ENCODE data around the gene PIP5K1B. TPM values are rescaled to one million over a fixed set of nuclear protein-coding genes. Genes with fewer than 3 reads are reported as not detected.
A peak's percentile ranks its signal among the peaks of the same experiment; 100 is the strongest.
"Not testable (repeated sequence)": the region's sequence is repeated elsewhere in the genome, so short reads cannot be mapped to it uniquely, and the experiment has no call there.

Gene PIP5K1B
- total RNA-seq, 4 donors from 2014 or later = 1.2 to 2.6 (median 2.0) TPM

GRCh38 chr9:68981789-68982188 lies 276.7 kb downstream of the PIP5K1B start:
- H3K4me3 ChIP-seq = no peak overlapping the region
- DNase-seq (no peak), ATAC-seq (no peak)
- no peaks in the 10 kb centered on the region for H3K27me3 ChIP-seq
- H3K36me3 ChIP-seq = no peaks in the 10 kb centered on the region
- intact Hi-C loops (cut with DNase I; ENCODE audit: low total_unique reads) = no loop called here
- H3K4me1 ChIP-seq = peaks cover 34 to 36% of the 10 kb centered on the region in 2 donors
- no peak for TF ChIP-seq POLR2A (IDR thresholded peaks at IDR 0.05)
- no peak for TF ChIP-seq CTCF (IDR thresholded peaks at IDR 0.05 in 4 of 5, conservative IDR thresholded peaks at IDR 0.05 in 1 of 5)
- in situ Hi-C loops (cut with MboI; ENCODE audit: low sequenced_read_pairs in 4 of 4) = no loop called here
- no peaks in the 10 kb centered on the region for H3K9me3 ChIP-seq
- H3K27ac ChIP-seq = peak overlapping the region in 2 of 4 donors; percentile 43 to 65

GRCh38 chr9:68983008-68983411 lies 278.0 kb downstream of the PIP5K1B start:
- intact Hi-C loops (cut with DNase I; ENCODE audit: low total_unique reads) = no loop called here
- H3K4me1 ChIP-seq = peaks cover 34 to 36% of the 10 kb centered on the region in 2 donors
- DNase-seq (no peak), ATAC-seq (no peak)
- no peak for TF ChIP-seq POLR2A (IDR thresholded peaks at IDR 0.05)
- TF ChIP-seq CTCF (IDR thresholded peaks at IDR 0.05 in 4 of 5, conservative IDR thresholded peaks at IDR 0.05 in 1 of 5) = no peak
- H3K27me3 ChIP-seq = no peaks in the 10 kb centered on the region
- H3K4me3 ChIP-seq = no peak overlapping the region
- no peak overlapping the region for H3K27ac ChIP-seq
- in situ Hi-C loops (cut with MboI; ENCODE audit: low sequenced_read_pairs in 4 of 4) = no loop called here
- no peaks in the 10 kb centered on the region for H3K9me3 ChIP-seq
- H3K36me3 ChIP-seq = no peaks in the 10 kb centered on the region

GRCh38 chr9:68983522-68984424 lies 278.7 kb downstream of the PIP5K1B start:
- H3K27ac ChIP-seq = no peak overlapping the region

GRCh38 chr9:68986949-68987348 lies 281.9 kb downstream of the PIP5K1B start:
- in situ Hi-C loops (cut with MboI; ENCODE audit: low sequenced_read_pairs in 4 of 4); H3K27me3 ChIP-seq; H3K9me3 ChIP-seq; intact Hi-C loops (cut with DNase I; ENCODE audit: low total_unique reads); H3K36me3 ChIP-seq; H3K27ac ChIP-seq; H3K4me3 ChIP-seq; ATAC-seq; DNase-seq: not testable (repeated sequence)
- peaks cover 15 to 17% of the 10 kb centered on the region in 2 donors for H3K4me1 ChIP-seq

More at GRCh38 chr9:68983522-68984424, 278.7 kb downstream of the PIP5K1B start:
- Histone ChIP-seq H3K9me3 (no peaks in the 10 kb centered on the region), H3K4me1 (peaks cover 34 to 36% of the 10 kb centered on the region in 2 donors), H3K27me3 (no peaks in the 10 kb centered on the region), H3K4me3 (no peak overlapping the region), H3K36me3 (no peaks in the 10 kb centered on the region)
- ATAC-seq (no peak), DNase-seq (no peak)
- TF ChIP-seq POLR2A (IDR thresholded peaks at IDR 0.05) (no peak), CTCF (IDR thresholded peaks at IDR 0.05 in 4 of 5, conservative IDR thresholded peaks at IDR 0.05 in 1 of 5) (no peak)
- in situ Hi-C loops (cut with MboI; ENCODE audit: low sequenced_read_pairs in 4 of 4) (no loop called here), intact Hi-C loops (cut with DNase I; ENCODE audit: low total_unique reads) (no loop called here)

- in situ Hi-C loops (cut with MboI; ENCODE audit: low sequenced_read_pairs in 4 of 4) (loop anchor here in 1 of 4 donors (10.0 kb wide), 1 partner anchor 417 kb away; no protein-coding TSS in a partner anchor), intact Hi-C loops (cut with DNase I; ENCODE audit: low total_unique reads) (no loop called here)
- no peak for DNase-seq
- no peak for ATAC-seq
- Histone ChIP-seq H3K4me3 (no peak overlapping the region), H3K36me3 (no peaks in the 10 kb centered on the region), H3K27me3 (no peaks in the 10 kb centered on the region), H3K9me3 (no peaks in the 10 kb centered on the region), H3K27ac (no peak overlapping the region), H3K4me1 (no peaks in the 10 kb centered on the region)
- no peak for TF ChIP-seq POLR2A (IDR thresholded peaks at IDR 0.05)
- TF ChIP-seq CTCF (IDR thresholded peaks at IDR 0.05 in 4 of 5, conservative IDR thresholded peaks at IDR 0.05 in 1 of 5) = no peak
Observed at GRCh38 chr9:68991457-68991856, 286.4 kb downstream of the PIP5K1B start.
